ENCODE data around the gene ELF4.
A peak's percentile ranks its signal among the peaks of the same experiment; 100 is the strongest.

The ELF4 gene

DNA sequence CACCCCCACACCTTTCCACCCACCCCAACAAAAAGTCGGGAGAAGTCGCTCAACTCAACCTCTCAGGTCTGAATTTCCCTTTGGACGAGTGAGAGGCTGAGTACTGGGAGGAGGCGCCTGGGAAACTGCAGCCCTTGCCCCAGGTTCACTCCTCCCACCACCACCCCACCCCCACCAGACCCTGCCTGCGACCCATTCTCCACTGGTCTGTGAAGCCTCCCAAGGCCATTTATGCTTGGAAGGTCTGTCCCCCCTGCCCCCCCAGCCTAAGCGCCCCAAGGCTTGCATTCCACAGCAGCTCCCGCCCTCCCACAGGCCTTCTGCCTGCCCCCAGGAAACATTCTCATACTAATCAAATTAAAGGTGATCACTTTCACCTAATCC is 27.2 kb downstream of the ELF4 start:
- TF ChIP-seq, protein P1, sequence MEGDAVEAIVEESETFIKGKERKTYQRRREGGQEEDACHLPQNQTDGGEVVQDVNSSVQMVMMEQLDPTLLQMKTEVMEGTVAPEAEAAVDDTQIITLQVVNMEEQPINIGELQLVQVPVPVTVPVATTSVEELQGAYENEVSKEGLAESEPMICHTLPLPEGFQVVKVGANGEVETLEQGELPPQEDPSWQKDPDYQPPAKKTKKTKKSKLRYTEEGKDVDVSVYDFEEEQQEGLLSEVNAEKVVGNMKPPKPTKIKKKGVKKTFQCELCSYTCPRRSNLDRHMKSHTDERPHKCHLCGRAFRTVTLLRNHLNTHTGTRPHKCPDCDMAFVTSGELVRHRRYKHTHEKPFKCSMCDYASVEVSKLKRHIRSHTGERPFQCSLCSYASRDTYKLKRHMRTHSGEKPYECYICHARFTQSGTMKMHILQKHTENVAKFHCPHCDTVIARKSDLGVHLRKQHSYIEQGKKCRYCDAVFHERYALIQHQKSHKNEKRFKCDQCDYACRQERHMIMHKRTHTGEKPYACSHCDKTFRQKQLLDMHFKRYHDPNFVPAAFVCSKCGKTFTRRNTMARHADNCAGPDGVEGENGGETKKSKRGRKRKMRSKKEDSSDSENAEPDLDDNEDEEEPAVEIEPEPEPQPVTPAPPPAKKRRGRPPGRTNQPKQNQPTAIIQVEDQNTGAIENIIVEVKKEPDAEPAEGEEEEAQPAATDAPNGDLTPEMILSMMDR (IDR thresholded peaks at IDR 0.05), result no peak
- intact Hi-C loops (cut with DNase I; ENCODE audit: low total_unique reads), result loop anchor here (5.0 kb wide), 2 partner anchors 39 to 109 kb away; no protein-coding TSS in a partner anchor
- Histone ChIP-seq H3K4me3 (no peak overlapping the region), H3K36me3 (no peaks in the 10 kb centered on the region), H3K9me3 (no peaks in the 10 kb centered on the region), H3K27me3 (no peaks in the 10 kb centered on the region), H3K4me1 (peaks cover 0 to 24% (median 2%) of the 10 kb centered on the region in 4 donors), H3K27ac (peak overlapping the region in 1 of 2 donors; percentile 59)
- DNase-seq, result no peak

DNA sequence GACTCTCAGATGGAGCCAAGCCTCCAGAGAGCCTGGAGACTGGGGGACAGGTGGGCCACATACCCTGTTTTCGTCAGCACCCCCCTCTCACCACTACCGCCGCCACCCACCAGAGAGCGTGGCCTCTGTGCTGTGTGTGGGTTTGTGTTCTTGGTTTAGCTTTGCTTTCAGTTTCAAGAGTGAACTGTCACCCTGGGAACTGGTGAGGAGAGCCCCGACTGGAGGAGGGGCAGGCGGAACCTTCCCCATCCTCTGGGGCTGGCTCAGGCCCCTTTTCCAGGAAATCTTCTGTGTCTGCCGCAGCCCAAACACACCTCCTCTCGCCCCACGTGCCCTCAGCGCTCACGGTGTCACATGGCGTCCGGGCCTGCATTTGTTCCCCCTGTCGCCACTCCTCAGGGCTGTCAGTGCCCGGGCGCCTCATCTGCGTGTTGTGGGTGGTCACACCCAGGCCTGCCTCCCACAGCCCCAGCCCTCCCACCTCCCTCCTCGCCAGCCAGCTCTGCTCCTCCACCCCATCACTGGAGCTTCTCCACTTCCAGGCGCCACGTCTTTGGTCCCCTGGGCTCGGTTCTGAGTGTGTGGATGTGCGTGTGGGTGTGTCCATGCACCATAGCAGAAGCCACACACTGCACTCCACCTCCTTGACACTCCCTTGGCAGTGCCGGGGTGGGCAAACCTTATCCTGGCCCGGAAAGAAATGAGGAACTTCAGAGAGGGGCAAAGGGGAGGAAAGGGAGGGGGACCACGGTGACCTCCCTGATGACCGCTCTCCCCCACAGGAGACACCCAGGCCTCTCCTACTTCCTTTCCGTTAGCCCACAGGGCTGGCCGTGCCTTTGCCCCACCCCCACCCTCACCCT is 27.8 kb downstream of the ELF4 start:
- H3K27ac ChIP-seq, result peak overlapping the region; percentile 56 to 59
- intact Hi-C loops (cut with DNase I; ENCODE audit: low total_unique reads), result loop anchor here (5.0 kb wide), 2 partner anchors 40 to 110 kb away; no protein-coding TSS in a partner anchor
- no peaks in the 10 kb centered on the region for H3K27me3 ChIP-seq
- H3K4me3 ChIP-seq, result no peak overlapping the region
- no peaks in the 10 kb centered on the region for H3K36me3 ChIP-seq
- H3K4me1 ChIP-seq, result peaks cover 0 to 24% (median 2%) of the 10 kb centered on the region in 4 donors
- TF ChIP-seq, protein P1 (IDR thresholded peaks at IDR 0.05), result peak in 1 of 2 experiments; percentile 11
- no peaks in the 10 kb centered on the region for H3K9me3 ChIP-seq
- DNase-seq, result peak; percentile 49 to 64

- intact Hi-C loops (cut with DNase I; ENCODE audit: low total_unique reads), result loop anchor here (5.0 kb wide), 2 partner anchors 41 to 111 kb away; no protein-coding TSS in a partner anchor
- H3K27ac ChIP-seq, result peak overlapping the region; percentile 56 to 59
- H3K4me3 ChIP-seq, result no peak overlapping the region
- H3K27me3 ChIP-seq, result no peaks in the 10 kb centered on the region
- no peaks in the 10 kb centered on the region for H3K9me3 ChIP-seq
- peak in 1 of 2 donors; percentile 64 for DNase-seq
- peaks cover 0 to 24% (median 2%) of the 10 kb centered on the region in 4 donors for H3K4me1 ChIP-seq
- TF ChIP-seq, protein P1 (IDR thresholded peaks at IDR 0.05), result no peak
- H3K36me3 ChIP-seq, result no peaks in the 10 kb centered on the region
Observed at GRCh38 chrX:130081421-130082045, 28.8 kb downstream of the ELF4 start.

DNA sequence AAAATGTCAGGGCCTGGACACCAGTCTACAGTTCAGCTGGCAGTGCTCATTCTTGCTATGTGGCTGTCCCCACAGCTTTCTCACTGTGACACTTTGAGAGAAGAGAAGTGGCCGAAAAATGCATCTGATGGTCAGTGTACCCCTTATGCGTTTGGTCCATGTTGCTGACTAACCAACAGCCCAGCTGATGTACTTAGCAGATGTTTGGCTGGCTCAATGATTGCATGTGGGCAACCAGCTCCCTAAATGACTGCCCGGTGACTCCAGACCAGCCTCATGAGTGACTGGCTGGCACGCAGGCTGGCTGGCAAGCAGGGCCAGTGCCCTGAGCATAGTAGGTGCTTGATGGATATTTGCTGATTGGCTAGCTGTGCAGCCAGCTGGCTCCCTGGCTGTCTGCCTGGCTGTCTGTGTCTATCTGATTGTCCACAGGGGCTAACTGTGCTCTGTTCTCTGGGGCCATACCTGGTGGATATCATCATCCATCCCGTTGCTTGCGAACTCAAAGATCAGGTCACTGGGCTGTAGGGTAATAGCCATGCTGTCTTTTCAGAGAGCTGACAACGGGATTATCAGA is 29.4 kb downstream of the ELF4 start:
- H3K27ac ChIP-seq, result peak overlapping the region; percentile 56 to 59
- H3K4me1 ChIP-seq, result peaks cover 0 to 24% (median 2%) of the 10 kb centered on the region in 4 donors
- TF ChIP-seq, protein P1 (IDR thresholded peaks at IDR 0.05), result no peak
- no peaks in the 10 kb centered on the region for H3K9me3 ChIP-seq
- no peak for DNase-seq
- intact Hi-C loops (cut with DNase I; ENCODE audit: low total_unique reads), result loop anchor here (5.0 kb wide), 2 partner anchors 41 to 111 kb away; no protein-coding TSS in a partner anchor
- no peaks in the 10 kb centered on the region for H3K27me3 ChIP-seq
- H3K4me3 ChIP-seq, result no peak overlapping the region
- no peaks in the 10 kb centered on the region for H3K36me3 ChIP-seq

DNA sequence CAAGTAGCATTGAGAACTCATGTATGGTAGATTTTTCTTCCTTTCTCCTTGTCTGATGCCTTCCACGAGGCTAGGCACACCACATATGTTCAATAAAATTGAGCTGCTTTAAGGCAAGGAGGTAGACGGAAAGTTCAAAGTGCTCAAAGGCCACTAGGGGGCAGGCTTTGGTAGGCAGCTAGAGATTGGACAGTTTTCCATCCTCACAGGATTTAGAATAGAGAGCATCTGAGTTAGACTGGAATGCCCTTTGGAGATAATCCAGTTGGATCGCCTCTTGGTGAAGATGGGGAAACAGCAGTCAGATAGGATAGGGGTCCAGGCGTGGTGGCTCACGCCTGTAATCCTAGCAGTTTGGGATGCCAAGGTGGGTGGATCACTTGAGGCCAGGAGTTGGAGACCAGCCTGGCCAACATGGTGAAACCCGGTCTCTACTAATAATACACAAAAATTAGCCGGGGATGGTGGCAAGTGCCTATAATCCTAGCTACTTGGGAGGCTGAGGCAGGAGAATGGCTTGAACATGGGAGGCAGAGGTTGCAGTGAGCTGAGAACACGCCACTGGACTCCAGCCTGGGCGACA is 30.4 kb downstream of the ELF4 start:
- no peaks in the 10 kb centered on the region for H3K27me3 ChIP-seq
- TF ChIP-seq, protein P1 (IDR thresholded peaks at IDR 0.05), result peak; percentile 55 to 66
- H3K9me3 ChIP-seq, result no peaks in the 10 kb centered on the region
- peaks cover 0 to 24% (median 2%) of the 10 kb centered on the region in 4 donors for H3K4me1 ChIP-seq
- no peaks in the 10 kb centered on the region for H3K36me3 ChIP-seq
- DNase-seq, result peak; percentile 59 to 67
- no peak overlapping the region for H3K27ac ChIP-seq
- no peak overlapping the region for H3K4me3 ChIP-seq
- intact Hi-C loops (cut with DNase I; ENCODE audit: low total_unique reads), result loop anchor here (5.0 kb wide), 2 partner anchors 42 to 112 kb away; no protein-coding TSS in a partner anchor
